ENCODE data around the gene VTI1A.

The VTI1A gene

GRCh38 chr10:112763916-112764520 lies 317.0 kb downstream of the VTI1A start:
- no peak for DNase-seq

DNA sequence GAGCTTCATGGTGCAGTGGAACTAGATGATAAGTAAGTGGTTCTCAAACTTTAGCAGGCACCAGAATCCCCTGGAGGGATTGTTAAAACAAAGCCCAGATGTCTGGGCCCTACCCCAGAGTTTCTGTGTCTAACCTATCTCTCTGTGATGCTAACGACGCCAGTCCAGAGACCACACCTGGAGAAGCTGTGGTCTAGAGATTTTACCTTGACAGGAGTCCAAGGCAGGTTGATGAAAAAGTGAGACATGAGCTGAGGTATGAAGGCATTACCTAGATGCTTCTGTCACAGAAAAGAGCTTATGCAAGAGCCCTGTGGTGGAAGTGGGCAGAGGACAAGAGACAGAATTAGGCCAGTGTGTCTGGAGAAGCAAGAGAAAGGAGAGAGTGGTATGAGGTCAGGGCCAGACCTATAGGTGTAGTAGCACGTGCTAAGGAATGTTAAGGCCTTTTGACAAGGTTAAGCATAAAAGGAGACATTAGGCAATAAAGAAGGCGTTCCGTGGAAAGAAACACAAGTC lies 318.8 kb downstream of the VTI1A start:
- no peak for DNase-seq

GRCh38 chr10:112766636-112767035 lies 319.6 kb downstream of the VTI1A start:
- DNase-seq, result no peak

DNA sequence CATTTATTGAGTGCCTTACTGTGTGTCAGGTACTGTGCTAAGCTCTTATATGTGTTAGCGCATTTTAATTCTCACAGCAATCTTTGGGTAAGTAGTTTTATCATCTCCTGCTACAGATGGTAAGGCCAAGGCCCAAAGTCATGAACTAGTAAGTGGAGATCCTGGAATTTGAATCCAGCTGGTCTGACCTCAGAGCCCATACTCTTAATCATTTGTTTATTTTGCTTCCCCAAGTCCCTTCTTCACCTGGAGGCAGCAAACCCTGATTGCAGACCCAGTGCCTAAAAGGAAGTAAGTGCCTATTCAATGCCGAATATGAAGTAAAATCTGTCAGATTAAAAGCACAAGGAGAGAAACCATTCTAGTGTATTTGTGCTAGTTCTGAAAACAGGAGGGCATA lies 320.1 kb downstream of the VTI1A start:
- DNase-seq, result no peak

GRCh38 chr10:112768121-112768520 lies 321.1 kb downstream of the VTI1A start:
- no peak for DNase-seq

DNA sequence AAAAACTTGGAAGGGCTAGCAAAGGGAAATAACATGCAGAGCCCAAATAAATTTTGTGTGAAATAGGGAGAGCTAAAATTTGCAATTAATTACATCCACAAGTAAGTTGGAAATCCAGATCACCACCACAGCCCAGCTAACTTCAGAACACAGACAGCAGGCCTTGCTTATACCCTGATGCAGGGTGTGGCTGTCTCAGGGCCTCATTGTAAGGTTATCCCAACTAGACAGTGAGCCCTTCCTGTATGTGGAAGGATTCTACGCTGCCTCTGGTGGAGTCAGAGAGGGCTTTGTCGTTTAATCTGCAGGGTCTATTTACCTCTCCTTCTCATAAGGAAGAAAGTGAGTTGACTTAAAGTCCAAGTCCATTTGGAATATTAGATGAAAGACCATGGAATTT lies 322.1 kb downstream of the VTI1A start:
- no peak for DNase-seq

GRCh38 chr10:112769611-112770370 lies 322.8 kb downstream of the VTI1A start:
- DNase-seq, result no peak

DNA sequence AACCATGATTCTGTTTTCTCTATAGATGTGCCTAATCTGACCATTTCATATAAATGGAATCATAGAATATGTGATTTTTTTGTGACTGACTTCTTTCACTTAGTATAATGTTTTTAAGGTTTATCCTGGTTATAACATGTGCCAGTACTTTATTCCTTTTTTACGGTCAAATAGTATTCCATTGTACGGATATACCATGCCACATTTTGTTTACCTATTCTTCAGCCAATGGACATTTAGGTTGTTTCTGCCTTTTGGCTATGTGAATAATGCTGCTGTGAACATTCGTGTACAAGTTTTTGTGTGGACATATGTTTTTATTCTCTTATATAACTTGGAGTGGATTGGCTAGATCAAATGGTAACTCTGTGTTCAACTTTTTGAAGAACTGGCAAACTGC lies 324.7 kb downstream of the VTI1A start:
- DNase-seq, result no peak

GRCh38 chr10:112773783-112774182 lies 326.8 kb downstream of the VTI1A start:
- DNase-seq, result no peak

DNA sequence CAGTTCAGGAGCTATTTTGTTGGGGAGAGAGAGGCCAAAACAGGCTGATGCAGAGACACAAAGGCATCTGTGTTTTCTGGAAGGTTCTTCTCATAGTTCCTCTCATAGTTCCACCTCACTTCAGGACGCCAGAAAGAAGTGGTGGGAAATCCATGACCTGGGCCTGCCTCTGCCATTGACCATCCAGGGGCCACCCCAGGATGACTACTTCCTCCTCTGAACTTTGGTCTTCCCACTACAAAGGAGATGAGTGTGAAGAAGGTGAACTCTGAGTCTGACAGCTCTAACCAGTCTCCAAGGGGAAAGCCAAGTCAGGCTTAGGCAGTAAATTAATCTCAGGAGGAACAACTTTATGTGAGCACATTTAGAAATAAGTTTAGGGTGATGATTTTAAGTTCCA lies 327.2 kb downstream of the VTI1A start:
- no peak for DNase-seq

DNA sequence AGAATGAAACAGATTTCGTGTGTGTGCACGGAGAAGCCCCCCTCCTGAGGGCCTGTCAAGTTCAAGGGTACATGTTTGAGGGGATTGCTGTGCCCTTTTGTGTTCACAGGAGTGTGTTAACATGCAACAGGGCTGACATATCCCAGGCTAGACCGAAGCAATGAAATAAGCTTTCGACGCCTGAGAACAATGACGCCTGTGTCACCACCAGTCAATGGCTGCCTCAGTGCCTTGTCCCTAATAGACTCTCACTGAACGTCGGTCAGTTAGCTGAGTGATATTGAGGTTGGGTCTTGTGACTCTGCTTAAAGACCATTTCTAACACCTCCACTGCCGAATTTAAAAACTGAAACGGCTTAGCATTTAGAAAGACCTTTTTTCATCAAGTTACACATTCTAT lies 327.8 kb downstream of the VTI1A start:
- DNase-seq, result no peak

- no peak for DNase-seq
Observed at GRCh38 chr10:112775381-112775780, 328.4 kb downstream of the VTI1A start.

DNA sequence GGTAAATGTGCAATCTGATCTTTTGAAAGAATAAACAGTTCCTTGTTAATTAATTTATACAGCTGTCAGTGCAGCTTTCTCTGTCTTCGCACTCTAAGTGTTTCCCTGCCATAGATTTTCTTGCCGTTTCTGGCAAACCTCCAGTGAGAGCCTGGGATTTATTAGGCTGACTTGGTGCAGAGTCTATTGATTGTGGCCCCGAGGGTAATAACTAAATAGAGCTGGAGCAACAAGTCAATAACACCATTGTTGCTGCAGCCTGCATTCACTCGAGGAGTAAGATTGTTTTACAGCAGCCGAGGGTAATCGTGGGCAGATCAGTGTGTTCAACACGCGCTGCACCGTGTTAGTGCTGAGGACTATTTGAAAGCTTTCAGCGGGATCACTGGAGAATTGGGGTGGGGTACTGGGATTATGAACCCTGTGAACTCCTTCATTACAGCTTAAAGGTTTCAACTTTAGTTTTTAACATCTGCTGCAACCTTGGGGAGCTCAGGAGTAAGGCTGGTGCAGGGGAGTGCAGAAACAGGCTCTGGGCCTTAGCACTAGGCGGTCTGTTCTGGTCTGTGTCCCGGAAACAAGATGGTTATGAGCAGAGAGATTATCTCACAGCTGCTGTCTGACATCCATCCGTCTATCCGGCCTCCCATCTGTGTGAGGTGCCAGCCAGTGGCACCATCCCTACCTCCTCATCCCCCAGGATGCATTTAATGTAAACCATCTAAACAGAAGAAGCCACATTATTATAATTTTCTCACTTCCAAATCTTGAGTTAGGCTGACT lies 329.1 kb downstream of the VTI1A start:
- DNase-seq, result peak in 1 of 2 experiments; percentile 22

GRCh38 chr10:112778579-112778978 lies 331.6 kb downstream of the VTI1A start:
- DNase-seq, result no peak

DNA sequence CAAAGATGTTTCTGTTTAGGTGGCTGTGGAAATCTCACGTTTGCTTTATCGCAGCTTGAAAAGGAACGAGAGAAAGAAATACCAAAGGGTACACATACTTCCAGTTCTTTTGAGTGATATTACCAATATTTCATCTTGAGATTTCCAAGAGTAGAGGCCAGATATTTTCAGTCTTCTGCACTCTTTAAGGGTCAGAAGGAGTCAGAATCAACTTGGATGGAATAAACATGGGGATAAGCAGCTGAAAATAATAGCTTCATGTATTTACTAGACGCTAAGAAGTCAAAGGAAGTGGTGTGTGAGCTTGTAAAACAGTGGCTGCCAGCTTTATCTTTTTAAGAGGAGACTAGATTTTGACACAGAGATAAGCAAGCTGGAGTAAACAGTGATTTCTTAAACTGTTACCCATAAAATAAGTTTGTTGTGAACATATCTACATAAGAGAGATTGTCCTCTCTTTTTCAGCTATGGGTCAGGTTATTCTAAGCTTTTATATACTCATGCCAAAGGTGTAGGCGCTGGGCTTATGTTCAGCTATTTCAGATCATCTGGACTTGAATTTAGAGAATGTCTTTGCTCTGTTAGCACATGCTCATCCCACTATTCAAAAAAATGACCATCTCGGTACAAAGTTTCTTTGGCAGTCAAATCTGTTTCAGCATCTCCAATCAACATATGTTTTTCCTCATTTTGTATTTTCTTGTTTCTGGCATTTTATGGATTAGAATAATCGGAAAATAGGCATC lies 332.2 kb downstream of the VTI1A start:
- DNase-seq, result no peak

DNA sequence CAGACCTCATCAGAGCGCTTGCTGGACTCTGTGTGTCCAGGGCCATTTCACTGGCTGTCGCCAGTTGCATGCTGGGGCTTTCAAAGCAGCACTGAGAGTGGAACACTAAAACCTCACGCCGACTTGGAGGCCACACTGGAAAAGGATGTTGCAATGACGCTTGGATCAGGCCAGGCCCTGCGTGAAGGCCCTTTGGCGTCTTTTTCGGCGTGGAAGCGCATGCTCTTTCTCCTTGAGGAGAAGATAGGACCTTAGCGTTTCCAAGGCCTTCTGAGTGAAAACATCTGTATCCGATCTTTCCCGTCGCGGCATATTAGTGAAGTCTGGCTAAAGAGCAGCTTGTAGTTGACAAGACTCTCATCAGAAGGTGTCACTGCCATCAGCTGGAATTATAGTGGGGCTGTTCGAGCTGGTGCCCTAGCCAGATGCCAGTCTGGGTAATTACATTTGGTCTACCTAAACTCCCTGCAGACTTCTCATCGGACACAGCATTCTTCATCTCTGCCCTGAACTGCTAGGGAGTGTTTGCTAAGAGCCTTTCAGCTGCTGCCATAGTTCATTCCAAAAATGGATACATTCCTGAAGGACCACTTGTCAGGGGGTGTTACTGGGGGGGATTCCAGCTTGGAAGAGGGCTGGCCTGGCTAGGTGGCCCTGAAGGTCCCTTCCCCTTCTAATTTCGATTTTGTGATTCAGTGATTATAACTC lies 335.3 kb downstream of the VTI1A start:
- DNase-seq, result no peak

- DNase-seq, result peak in 1 of 2 experiments; percentile 28
Observed at GRCh38 chr10:112783351-112784021, 336.5 kb downstream of the VTI1A start.

DNA sequence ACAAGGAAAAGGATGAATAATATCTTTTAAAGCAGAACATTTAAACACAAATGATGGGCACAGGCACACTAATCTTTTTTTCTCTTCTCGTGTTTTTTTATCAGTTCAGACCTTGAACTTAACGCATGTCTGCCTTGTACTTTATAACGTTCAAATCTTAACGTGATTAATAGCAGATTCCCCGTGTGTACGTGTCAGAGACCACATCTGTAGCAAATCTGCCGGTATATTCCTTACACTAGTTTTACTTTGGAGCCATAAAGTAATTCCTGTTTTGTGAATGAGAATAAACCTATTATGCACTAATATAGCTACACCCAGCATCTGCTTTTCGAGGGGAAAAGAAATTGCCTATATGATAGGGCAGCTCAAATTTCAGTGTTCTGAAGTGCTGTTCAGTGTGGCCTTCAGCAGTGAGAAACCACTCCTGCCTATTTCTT lies 337.0 kb downstream of the VTI1A start:
- DNase-seq, result peak in 1 of 2 experiments; percentile 9

DNA sequence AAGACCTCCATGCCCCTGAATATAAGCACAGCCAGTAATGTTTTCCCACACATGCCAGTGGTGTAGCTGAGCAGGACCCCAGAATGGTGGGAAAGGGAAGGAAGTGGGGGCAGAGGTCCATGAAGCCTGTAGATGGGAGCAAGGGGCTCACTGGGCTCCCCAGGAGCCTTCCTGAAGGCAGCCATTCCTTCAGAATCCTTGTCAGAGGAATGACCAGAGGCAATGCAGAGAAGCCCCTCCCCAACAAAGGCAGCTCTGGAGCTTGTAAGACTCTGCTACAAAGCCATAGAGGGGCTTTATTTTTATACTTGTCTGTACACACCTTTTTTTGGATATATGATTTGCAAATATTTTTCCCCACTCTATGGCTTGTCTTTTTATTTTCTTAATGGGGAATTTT lies 338.1 kb downstream of the VTI1A start:
- DNase-seq, result no peak

GRCh38 chr10:112789248-112789647 lies 342.2 kb downstream of the VTI1A start:
- no peak for DNase-seq

- no peak for DNase-seq
Observed at GRCh38 chr10:112790030-112790429, 343.0 kb downstream of the VTI1A start.

- DNase-seq, result no peak
Observed at GRCh38 chr10:112790921-112791320, 343.9 kb downstream of the VTI1A start.

Data from NCI-H2081 (cell line).